Ovary (tissue), 10 donors: ENCODE measurements around the gene GSTM1. TPM values are rescaled to one million over a fixed set of nuclear protein-coding genes. Genes with fewer than 3 reads are reported as not detected.

Experiments used
- DNase-seq, 5 donors: peaks; one replicate each; pipeline ENCODE4 v3.0.0-alpha.2; 2019 to 2020
- H3K27ac ChIP-seq, 2 donors: fragments of 200-600 bp; one replicate each; pipeline versions ENCODE4 v1.5.1 to v1.8.0; 2019 to 2022
- H3K27me3 ChIP-seq: fragments of 200-600 bp; one replicate; pipeline ENCODE4 v1.8.0; 2022
- H3K36me3 ChIP-seq: fragments of 200-600 bp; sonication (generic); one replicate; pipeline ENCODE4 v1.5.1; 2019
- H3K4me1 ChIP-seq: one replicate; pipeline ENCODE4 v1.8.1; 2013; ENCODE audit warnings: mild to moderate bottlenecking, moderate library complexity; ENCODE audit not compliant: insufficient read depth
- H3K4me3 ChIP-seq: fragments of 200-600 bp; sonication (generic); one replicate; pipeline ENCODE4 v1.5.1; 2017
- H3K9me3 ChIP-seq, 2 donors: fragments of 200-600 bp in 1 of 2; sonication (generic) in 1 of 2; one replicate each; pipeline versions ENCODE4 v1.5.1 to v1.8.1; 2013 to 2019; ENCODE audit warnings: mild to moderate bottlenecking in 1 of 2, moderate library complexity in 1 of 2
- EP300 ChIP-seq: sonication (generic); formaldehyde crosslinking; IDR thresholded peaks from one replicate; pipeline ENCODE4 v1.6.1; 2017; ENCODE audit warnings: antibody characterized with exemption
- POLR2A ChIP-seq: fragments of 450-650 bp; IDR thresholded peaks from one replicate; pipeline ENCODE4 v1.6.1; 2017; ENCODE audit warnings: antibody characterized with exemption, mild to moderate bottlenecking, moderate library complexity
- WGBS, 3 donors: extraction: QIAGEN DNeasy Blood & Tissue Kit in 1 of 3; methylation state at CpG; one replicate each; pipeline versions ENCODE4 v1.1.5 to v1.1.7; 2013 to 2017; 5-methylcytosine and 5-hydroxymethylcytosine counted together
- intact Hi-C, 4 donors: fragments of 100-400 bp; cut with DNase I; formaldehyde crosslinking; loops; one replicate each; pipeline versions ENCODE4 v1.11.0 to v1.15.1; 2022 to 2023
- long read RNA-seq, 3 donors: library from polyadenylated mRNA in 2 of 3; unstranded in 2 of 3; transcript quantifications; one replicate each; pipeline ENCODE4 v2.0.0 and lab custom pipeline, GENCODE V29; 2021 to 2026
- polyA plus RNA-seq, 2 donors: library from polyadenylated mRNA; stranded (reverse); fragments of 200-250 nt in 1 of 2; fragments of 350-450 nt in 1 of 2; fragmentation: Illumina TruSeq in 1 of 2; extraction: RNeasy Lipid Tissue Mini Kit (QIAGEN cat#74804) in 1 of 2; gene quantifications; one replicate each; pipeline ENCODE4 v1.2.3, GENCODE V29; 2013 to 2014
- total RNA-seq, 7 donors: library from RNA; depleted of rRNA in 2 of 7; stranded (reverse); fragments of >200 nt in 2 of 7; fragmentation: NEBNext Ultra II Directional in 3 of 7; extraction: Animal tissue kit (Norgen Biotek cat#: 25700) in 3 of 7; gene quantifications; one replicate each; pipeline versions ENCODE4 v1.1.0 to v1.2.4, GENCODE V29; 2016 to 2023
- TF ChIP-seq, protein P1 (sequence below), 3 donors: fragments of 450-650 bp in 2 of 3; fragments of 200-600 bp in 1 of 3; IDR thresholded peaks; one replicate each; pipeline versions ENCODE4 v1.5.1 to v1.8.0; 2016 to 2022; ENCODE audit warnings: antibody characterized with exemption in 3 of 3, mild to moderate bottlenecking in 1 of 3
- donor health status: DM: no; HTN: no; CAD: no; lungs with moderate emphysema.
- donor health status: DM: no; HTN: no; CAD: no.
- donor health status: Bipolar disorder and iron deficiency.
- donor health status: DM: yes; HTN: yes; CAD: no.
- donor health status: DM: no; HTN: no; CAD: no.
- donor health status: DM: yes; HTN: yes; CAD: no.

Gene GSTM1
- total RNA-seq (100 to 1,000 TPM in 2 of 7 donors, 10 to 100 TPM in 1, under 1 TPM in 1, not detected in 3; 0.32 to 482 (median 153) TPM), polyA plus RNA-seq (100 to 1,000 TPM; 169 to 193 TPM)
- long read RNA-seq, donor 1, partial matches to known transcripts: 2 of 2 reads
- long read RNA-seq, donor 1, other reads (novel, unspliced or antisense): 0 of 2 reads
- long read RNA-seq, donor 2, transcript GSTM1-201 (8 exons, 1,161 nt): major isoform, 10 of 12 reads
- long read RNA-seq, donor 2, partial matches to known transcripts: 0 of 12 reads
- long read RNA-seq, donor 2, other reads (novel, unspliced or antisense): 0 of 12 reads
- long read RNA-seq, donor 3, transcript GSTM1-201 (8 exons, 1,161 nt): major isoform, 409 of 467 reads
- long read RNA-seq, donor 3, partial matches to known transcripts: 18 of 467 reads
- long read RNA-seq, donor 3, other reads (novel, unspliced or antisense): 36 of 467 reads

DNA sequence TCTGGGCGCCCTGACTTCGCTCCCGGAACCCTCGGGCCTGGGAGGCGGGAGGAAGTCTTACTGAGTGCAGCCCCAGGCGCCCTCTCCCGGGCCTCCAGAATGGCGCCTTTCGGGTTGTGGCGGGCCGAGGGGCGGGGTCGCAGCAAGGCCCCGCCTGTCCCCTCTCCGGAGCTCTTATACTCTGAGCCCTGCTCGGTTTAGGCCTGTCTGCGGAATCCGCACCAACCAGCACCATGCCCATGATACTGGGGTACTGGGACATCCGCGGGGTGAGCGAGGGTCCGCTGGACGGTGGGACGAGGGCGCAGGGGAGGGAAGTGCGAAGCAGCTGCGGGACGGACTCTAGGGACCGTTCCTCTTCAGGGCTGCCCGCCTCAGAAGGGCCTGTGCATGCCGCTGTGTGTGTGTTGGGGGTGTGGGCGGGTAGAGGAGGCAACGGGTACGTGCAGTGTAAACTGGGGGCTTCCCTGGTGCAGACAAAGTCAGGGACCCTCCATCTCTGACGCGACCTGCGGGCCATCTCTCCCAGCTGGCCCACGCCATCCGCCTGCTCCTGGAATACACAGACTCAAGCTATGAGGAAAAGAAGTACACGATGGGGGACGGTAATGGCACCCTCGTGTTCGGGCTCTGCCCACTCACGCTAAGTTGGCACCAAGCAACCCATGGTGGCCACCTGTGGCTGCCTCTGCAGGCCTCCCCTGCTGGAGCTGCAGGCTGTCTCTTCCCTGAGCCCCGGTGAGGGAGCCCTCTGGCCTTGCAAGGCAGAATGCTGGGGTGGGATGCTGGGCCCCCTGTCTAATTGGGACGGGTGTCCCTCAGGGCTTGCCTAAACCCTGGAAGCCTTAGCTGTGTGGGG, at the start of gene GSTM1:
TSS of gene GSTM1 (plus strand) at position 177 of the 859 bp plus-strand sequence. CDS start at position 234, 57 bp downstream.
- peak within 1 kb of the TSS in 1 of 2 donors; percentile 88 for H3K27ac ChIP-seq
- 0 to 1% methylated on average over 1 to 46 of the region's 46 CpGs; no CpG with 5 or more reads in 1 of the 3 donors for WGBS, 3 donors
- no peaks in the 10 kb centered on the region for H3K36me3 ChIP-seq
- H3K9me3 ChIP-seq: no peaks in the 10 kb centered on the region
- TF ChIP-seq, protein P1, sequence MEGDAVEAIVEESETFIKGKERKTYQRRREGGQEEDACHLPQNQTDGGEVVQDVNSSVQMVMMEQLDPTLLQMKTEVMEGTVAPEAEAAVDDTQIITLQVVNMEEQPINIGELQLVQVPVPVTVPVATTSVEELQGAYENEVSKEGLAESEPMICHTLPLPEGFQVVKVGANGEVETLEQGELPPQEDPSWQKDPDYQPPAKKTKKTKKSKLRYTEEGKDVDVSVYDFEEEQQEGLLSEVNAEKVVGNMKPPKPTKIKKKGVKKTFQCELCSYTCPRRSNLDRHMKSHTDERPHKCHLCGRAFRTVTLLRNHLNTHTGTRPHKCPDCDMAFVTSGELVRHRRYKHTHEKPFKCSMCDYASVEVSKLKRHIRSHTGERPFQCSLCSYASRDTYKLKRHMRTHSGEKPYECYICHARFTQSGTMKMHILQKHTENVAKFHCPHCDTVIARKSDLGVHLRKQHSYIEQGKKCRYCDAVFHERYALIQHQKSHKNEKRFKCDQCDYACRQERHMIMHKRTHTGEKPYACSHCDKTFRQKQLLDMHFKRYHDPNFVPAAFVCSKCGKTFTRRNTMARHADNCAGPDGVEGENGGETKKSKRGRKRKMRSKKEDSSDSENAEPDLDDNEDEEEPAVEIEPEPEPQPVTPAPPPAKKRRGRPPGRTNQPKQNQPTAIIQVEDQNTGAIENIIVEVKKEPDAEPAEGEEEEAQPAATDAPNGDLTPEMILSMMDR (IDR thresholded peaks at IDR 0.05): peak in 2 of 3 donors; percentile 48 to 73
- no peak for TF ChIP-seq EP300
- H3K27me3 ChIP-seq: no peaks in the 10 kb centered on the region
- H3K4me3 ChIP-seq: peak within 1 kb of the TSS; percentile 35
- peaks cover 2% of the 10 kb centered on the region for H3K4me1 ChIP-seq
- intact Hi-C loops: no loop called here
- peak in 3 of 5 donors; percentile 84 to 91 (median 88) for DNase-seq

DNA sequence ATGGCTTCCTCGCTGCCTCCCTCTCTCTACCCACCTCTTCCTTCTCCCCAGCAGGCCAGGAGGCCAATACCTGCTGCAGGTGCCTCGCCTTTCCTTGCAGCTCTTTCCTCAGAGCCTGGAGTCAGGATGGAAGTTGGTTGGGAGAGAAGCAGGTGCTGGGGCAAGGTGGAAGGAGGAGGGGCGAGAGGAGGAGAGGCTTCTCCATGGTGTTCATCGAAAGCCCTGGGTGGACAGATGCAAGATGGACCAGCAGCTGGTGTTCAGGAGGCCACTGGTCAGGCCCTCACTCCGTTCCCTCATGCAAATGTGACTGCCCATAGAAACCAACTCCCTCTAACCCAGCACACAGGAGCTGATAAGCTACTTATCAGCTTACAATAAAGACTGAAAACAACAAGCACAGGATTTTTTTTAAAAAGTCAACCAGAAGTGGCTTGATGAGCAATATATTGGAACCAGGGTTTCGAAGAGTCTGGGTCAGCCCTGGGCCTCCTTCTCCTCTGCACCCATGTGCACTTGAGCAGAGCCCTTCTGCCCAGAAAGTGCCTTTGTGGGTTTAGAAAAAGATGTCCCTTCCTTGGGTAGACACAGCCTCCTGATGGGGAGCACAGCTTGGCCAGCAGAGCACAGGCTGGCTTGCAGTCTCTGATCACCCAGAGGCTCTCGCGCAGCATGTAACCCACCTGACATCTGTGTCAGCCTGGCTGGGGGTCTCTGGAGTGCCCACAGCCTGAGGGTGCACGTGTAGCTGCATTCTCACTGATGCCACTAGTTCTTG, 48.4 kb upstream of the GSTM1 start:
- Histone ChIP-seq H3K36me3 (no peaks in the 10 kb centered on the region), H3K27me3 (no peaks in the 10 kb centered on the region), H3K4me3 (no peak overlapping the region), H3K4me1 (peaks cover 7% of the 10 kb centered on the region), H3K9me3 (no peaks in the 10 kb centered on the region), H3K27ac (no peak overlapping the region)
- TF ChIP-seq POLR2A: no peak
- TF ChIP-seq, protein P1 (IDR thresholded peaks at IDR 0.05): no peak
- DNase-seq: no peak
- WGBS, 3 donors: 88 to 90% (median 88%) methylated on average over 9 of the region's 9 CpGs
- intact Hi-C loops: loop anchor here in 2 of 4 donors (10.0 kb wide), 2 partner anchors 94 to 346 kb away; partner anchors contain the start of genes AHCYL1 (in 2 of the 2) and GNAI3 (in 1 of the 2)

DNA sequence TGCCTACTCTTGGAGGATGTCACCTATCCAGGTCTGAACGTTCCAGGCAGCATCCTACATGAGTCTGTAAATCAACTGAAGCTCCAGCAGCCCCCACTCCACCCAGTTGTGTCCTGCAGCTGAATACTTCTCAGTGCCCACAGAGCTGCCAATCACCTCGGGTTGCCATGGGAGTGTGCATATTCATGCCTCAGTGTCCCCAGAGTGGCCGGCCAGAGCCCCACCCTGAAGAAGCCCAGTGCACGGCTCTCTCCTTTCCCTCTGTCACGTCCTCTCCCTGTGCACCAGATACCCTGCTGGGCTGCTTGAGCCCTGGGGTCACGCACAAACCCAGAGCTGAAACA, 47.8 kb upstream of the GSTM1 start:
- H3K4me1 ChIP-seq: peaks cover 7% of the 10 kb centered on the region
- no peak overlapping the region for H3K4me3 ChIP-seq
- TF ChIP-seq, protein P1 (IDR thresholded peaks at IDR 0.05): no peak
- 46 to 52% (median 52%) methylated on average over 6 of the region's 6 CpGs for WGBS, 3 donors
- H3K9me3 ChIP-seq: no peaks in the 10 kb centered on the region
- no peaks in the 10 kb centered on the region for H3K27me3 ChIP-seq
- H3K36me3 ChIP-seq: no peaks in the 10 kb centered on the region
- no peak overlapping the region for H3K27ac ChIP-seq
- intact Hi-C loops: loop anchor here (2.0 to 10.0 kb wide), 6 partner anchors 93 to 345 kb away; partner anchors contain the start of genes AHCYL1 (in 4 of the 4) and GNAI3 (in 3 of the 4)
- DNase-seq: peak in 1 of 5 donors; percentile 23
